Panc1 (cell line): ENCODE results near the gene ITIH5. TPM values are rescaled to one million over a fixed set of nuclear protein-coding genes. Genes with fewer than 3 reads are reported as not detected.

ENCODE experiments used
- ATAC-seq: fragments of 200-7000 bp; cut with Tn5 transposase; 2 replicates; pipeline ENCODE4 v1.9.1; 2020; ENCODE audit warnings: mild to moderate bottlenecking, moderate library complexity
- BruUV-seq: library from RNA; stranded (reverse); fragments of 400-500 nt; replicated peaks from 2 replicates; lab custom pipeline; 2021; lab: Mats Ljungman, UMichigan
- CTCF ChIA-PET: fragments of 300-600 bp; sonication (Branson Sonifier 250); formaldehyde crosslinking; loops from one replicate; lab custom pipeline; 2022; ENCODE audit warnings: antibody characterized with exemption; lab: Charles Lee
- POLR2A ChIA-PET: fragments of 300-600 bp; sonication (Branson Sonifier 250); formaldehyde crosslinking; loops from one replicate; lab custom pipeline; 2022; ENCODE audit warnings: antibody characterized with exemption; lab: Charles Lee
- DNase-seq: peaks from one replicate; pipeline ENCODE4 v3.0.0-alpha.2; 2010; ENCODE audit warnings: low read depth, low spot score
- H3K27ac ChIP-seq: 2 replicates; pipeline ENCODE4 v1.5.1; 2011; ENCODE audit warnings: mild to moderate bottlenecking, low read length, inconsistent platforms
- H3K27me3 ChIP-seq: fragments of 200-500 bp; sonication (Bioruptor generic); 2 replicates; pipeline ENCODE4 v1.6.0; 2014; ENCODE audit warnings: low read length, inconsistent platforms; ENCODE audit not compliant: control insufficient read depth, insufficient read depth
- H3K36me3 ChIP-seq: fragments of 200-500 bp; sonication (Bioruptor generic); 2 replicates; pipeline ENCODE4 v1.5.1; 2014; ENCODE audit warnings: inconsistent platforms, mild to moderate bottlenecking, low read length, moderate library complexity; ENCODE audit not compliant: control insufficient read depth, insufficient read depth
- H3K4me1 ChIP-seq: 2 replicates; pipeline ENCODE4 v1.5.1; 2011; ENCODE audit warnings: inconsistent platforms, mild to moderate bottlenecking, low read length, moderate library complexity; ENCODE audit not compliant: control insufficient read depth, insufficient read depth
- H3K4me3 ChIP-seq, 2 experiments: 2 replicates each; pipeline ENCODE4 v1.5.1; 2011 to 2012; ENCODE audit warnings: low read depth in 2 of 2, low read length in 2 of 2, mild to moderate bottlenecking in 2 of 2, inconsistent platforms in 1 of 2, moderate library complexity in 1 of 2
- H3K9me3 ChIP-seq: fragments of 200-500 bp; sonication (Bioruptor generic); 2 replicates; pipeline ENCODE4 v1.5.1; 2014; ENCODE audit warnings: low read depth, mild to moderate bottlenecking, inconsistent platforms, low read length, moderate library complexity; ENCODE audit not compliant: control insufficient read depth, insufficient read depth
- POLR2AphosphoS5 ChIP-seq: IDR thresholded peaks from 2 replicates; pipeline ENCODE4 v1.6.1; 2012; ENCODE audit warnings: mild to moderate bottlenecking, low read depth, low read length, moderate library complexity
- SIN3A ChIP-seq: IDR thresholded peaks from 2 replicates; pipeline ENCODE4 v1.6.1; 2012; ENCODE audit warnings: low read depth, mild to moderate bottlenecking, low read length, moderate library complexity, borderline replicate concordance; ENCODE audit not compliant: insufficient read depth
- TCF7L2 ChIP-seq: IDR thresholded peaks from 2 replicates; pipeline ENCODE4 v1.6.1; 2011; ENCODE audit warnings: mild to moderate bottlenecking, low read depth, low read length, inconsistent platforms
- in situ Hi-C: cut with HindIII; loops from 2 replicates; pipeline ENCODE4 v1.10.0; 2016; ENCODE audit warnings: low sequenced_read_pairs, low pct_unique_long_range_greater_than_20kb
- intact Hi-C: fragments of 100-400 bp; cut with micrococcal nuclease; formaldehyde crosslinking; loops from one replicate; pipeline ENCODE4 v1.10.0; 2022; ENCODE audit not compliant: unreplicated experiment
- total RNA-seq: library from RNA; stranded (reverse); gene quantifications from one replicate; pipeline ENCODE4 v1.2.1, GENCODE V29; 2021; ENCODE audit not compliant: unreplicated experiment
- TF ChIP-seq, protein P1 (sequence below): fragments of 450-650 bp; IDR thresholded peaks from 2 replicates; pipeline ENCODE4 v1.5.1; 2017; ENCODE audit warnings: mild to moderate bottlenecking
- TF ChIP-seq, protein P2 (sequence below), 2 experiments: IDR thresholded peaks; 2 replicates each; pipeline ENCODE4 v1.6.1; 2011 to 2012; ENCODE audit warnings: low read depth in 2 of 2, control low read depth in 1 of 2, low read length in 1 of 2, mild to moderate bottlenecking in 1 of 2, moderate library complexity in 1 of 2; ENCODE audit not compliant: insufficient read depth in 1 of 2

Gene ITIH5
- total RNA-seq, 1 experiment from 2014 or later: not detected

DNA sequence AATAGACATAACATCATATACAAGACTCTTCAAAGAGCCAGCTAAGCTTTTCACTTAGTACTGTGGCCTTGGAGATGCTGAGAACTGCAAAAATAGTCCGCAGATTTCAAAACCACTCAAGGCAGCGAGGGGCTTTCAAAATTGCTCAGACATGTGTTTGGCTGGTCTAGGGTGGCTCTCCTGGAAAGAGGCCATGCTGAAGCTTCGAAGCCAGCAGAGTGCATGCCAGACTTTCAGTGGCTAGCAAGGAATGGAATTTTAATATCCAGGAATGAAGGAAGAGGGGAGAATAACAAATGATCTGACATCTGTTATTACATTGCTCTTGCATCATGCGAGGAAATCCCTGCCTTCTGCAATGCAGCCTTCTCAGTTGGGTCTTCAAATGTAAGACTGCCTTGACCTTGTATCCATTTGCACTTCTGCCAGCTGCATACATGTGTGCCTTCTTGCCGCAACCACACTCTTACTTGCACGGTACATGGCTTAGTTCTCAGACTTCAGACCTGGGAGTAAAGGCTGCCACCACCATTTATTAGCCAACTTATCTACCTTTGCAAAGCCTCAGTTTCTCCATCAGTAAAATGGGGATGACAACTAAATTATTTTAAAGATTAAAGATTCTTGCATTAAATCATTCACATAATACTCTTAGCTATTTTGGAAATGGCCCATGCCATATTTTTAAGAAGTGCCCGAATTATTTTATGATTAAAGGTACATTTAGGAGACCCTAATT lies 55.9 kb downstream of the ITIH5 start:
- Histone ChIP-seq H3K4me1 (no peaks in the 10 kb centered on the region), H3K27me3 (no peaks in the 10 kb centered on the region), H3K9me3 (no peaks in the 10 kb centered on the region), H3K36me3 (no peaks in the 10 kb centered on the region), H3K4me3 (no peak overlapping the region), H3K27ac (no peak overlapping the region)
- DNase-seq: no peak
- ChIA-PET POLR2A (no interaction called here), CTCF (no interaction called here)
- TF ChIP-seq SIN3A: no peak
- TF ChIP-seq TCF7L2: no peak
- TF ChIP-seq POLR2AphosphoS5: no peak
- TF ChIP-seq, protein P1, sequence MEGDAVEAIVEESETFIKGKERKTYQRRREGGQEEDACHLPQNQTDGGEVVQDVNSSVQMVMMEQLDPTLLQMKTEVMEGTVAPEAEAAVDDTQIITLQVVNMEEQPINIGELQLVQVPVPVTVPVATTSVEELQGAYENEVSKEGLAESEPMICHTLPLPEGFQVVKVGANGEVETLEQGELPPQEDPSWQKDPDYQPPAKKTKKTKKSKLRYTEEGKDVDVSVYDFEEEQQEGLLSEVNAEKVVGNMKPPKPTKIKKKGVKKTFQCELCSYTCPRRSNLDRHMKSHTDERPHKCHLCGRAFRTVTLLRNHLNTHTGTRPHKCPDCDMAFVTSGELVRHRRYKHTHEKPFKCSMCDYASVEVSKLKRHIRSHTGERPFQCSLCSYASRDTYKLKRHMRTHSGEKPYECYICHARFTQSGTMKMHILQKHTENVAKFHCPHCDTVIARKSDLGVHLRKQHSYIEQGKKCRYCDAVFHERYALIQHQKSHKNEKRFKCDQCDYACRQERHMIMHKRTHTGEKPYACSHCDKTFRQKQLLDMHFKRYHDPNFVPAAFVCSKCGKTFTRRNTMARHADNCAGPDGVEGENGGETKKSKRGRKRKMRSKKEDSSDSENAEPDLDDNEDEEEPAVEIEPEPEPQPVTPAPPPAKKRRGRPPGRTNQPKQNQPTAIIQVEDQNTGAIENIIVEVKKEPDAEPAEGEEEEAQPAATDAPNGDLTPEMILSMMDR: no peak
- TF ChIP-seq, protein P2, sequence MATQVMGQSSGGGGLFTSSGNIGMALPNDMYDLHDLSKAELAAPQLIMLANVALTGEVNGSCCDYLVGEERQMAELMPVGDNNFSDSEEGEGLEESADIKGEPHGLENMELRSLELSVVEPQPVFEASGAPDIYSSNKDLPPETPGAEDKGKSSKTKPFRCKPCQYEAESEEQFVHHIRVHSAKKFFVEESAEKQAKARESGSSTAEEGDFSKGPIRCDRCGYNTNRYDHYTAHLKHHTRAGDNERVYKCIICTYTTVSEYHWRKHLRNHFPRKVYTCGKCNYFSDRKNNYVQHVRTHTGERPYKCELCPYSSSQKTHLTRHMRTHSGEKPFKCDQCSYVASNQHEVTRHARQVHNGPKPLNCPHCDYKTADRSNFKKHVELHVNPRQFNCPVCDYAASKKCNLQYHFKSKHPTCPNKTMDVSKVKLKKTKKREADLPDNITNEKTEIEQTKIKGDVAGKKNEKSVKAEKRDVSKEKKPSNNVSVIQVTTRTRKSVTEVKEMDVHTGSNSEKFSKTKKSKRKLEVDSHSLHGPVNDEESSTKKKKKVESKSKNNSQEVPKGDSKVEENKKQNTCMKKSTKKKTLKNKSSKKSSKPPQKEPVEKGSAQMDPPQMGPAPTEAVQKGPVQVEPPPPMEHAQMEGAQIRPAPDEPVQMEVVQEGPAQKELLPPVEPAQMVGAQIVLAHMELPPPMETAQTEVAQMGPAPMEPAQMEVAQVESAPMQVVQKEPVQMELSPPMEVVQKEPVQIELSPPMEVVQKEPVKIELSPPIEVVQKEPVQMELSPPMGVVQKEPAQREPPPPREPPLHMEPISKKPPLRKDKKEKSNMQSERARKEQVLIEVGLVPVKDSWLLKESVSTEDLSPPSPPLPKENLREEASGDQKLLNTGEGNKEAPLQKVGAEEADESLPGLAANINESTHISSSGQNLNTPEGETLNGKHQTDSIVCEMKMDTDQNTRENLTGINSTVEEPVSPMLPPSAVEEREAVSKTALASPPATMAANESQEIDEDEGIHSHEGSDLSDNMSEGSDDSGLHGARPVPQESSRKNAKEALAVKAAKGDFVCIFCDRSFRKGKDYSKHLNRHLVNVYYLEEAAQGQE (IDR thresholded peaks at IDR 0.05; ENCODE audit: insufficient read depth in 1 of 2, low read depth in 2 of 2, low read length in 1 of 2): no peak
- in situ Hi-C loops: no loop called here
- no TSS peak for BruUV-seq
- intact Hi-C loops: no loop called here
- ATAC-seq: no peak

DNA sequence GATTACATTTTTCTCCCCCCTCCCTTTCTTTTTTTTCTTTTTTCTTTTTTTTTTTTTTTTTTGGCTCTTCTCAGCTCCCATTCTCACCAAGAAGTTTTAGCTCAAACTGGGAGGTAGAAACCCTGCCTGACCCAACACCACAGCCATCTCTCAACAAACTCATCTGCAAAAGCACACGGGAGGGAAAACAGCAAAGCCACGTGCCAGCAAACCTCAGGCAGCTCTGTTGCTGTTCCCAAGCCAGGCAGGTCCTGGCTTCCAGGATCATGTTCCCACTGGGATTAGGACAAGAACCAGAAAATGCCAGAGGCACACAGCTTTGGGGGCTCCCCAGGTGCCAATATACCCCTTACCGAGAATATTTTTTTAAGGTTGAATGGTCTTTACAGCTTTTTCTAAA lies 56.7 kb downstream of the ITIH5 start:
- intact Hi-C loops (no loop called here), in situ Hi-C loops (no loop called here)
- no peak for TF ChIP-seq TCF7L2
- TF ChIP-seq, protein P1: no peak
- TF ChIP-seq POLR2AphosphoS5: no peak
- no peak for TF ChIP-seq SIN3A
- TF ChIP-seq, protein P2 (IDR thresholded peaks at IDR 0.05; ENCODE audit: insufficient read depth in 1 of 2, low read depth in 2 of 2, low read length in 1 of 2): no peak
- ATAC-seq (no peak), DNase-seq (no peak)
- Histone ChIP-seq H3K36me3 (no peaks in the 10 kb centered on the region), H3K4me3 (no peak overlapping the region), H3K9me3 (no peaks in the 10 kb centered on the region), H3K27me3 (no peaks in the 10 kb centered on the region), H3K27ac (no peak overlapping the region), H3K4me1 (no peaks in the 10 kb centered on the region)
- BruUV-seq: no TSS peak
- ChIA-PET CTCF (no interaction called here), POLR2A (no interaction called here)
